ENCODE results near the gene SHC3. TPM values are rescaled to one million over a fixed set of nuclear protein-coding genes. Genes with fewer than 3 reads are reported as not detected.

SHC3 gene
- total RNA-seq, 1 experiment from 2014 or later: 1.8 TPM

DNA sequence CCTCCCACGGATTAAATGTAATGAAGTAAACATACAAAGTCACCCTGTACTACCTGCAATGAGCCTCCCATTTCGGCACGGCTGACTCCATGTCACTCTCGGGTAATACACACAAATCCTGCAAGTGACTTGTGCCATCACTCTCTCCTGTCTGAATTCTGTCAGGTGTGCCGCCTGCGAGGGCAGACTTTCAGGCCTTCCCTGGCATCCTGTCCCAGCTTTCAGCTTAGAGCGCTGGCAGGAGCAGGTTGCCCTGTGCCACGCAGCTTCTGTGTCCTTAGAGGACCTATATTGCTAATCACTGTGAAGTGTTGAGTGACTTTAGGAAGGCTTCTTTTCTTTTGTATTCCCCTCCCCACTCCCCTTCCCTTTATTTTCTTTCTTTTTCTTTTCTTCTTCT lies 213.1 kb downstream of the SHC3 start:
- no CpG with 5 or more reads among the region's 8 CpGs for WGBS (ENCODE audit: extremely low coverage, insufficient read length, low lambda C conversion rate)
- peaks cover 5% of the 10 kb centered on the region for H3K27me3 Mint-ChIP-seq (ENCODE audit: low read depth)

More for the DNA sequence above, 213.1 kb downstream of the SHC3 start:
- Histone ChIP-seq H2AFZ (ENCODE audit: low read length) (no peak overlapping the region), H3K4ac (ENCODE audit: low read depth, low read length) (no peak overlapping the region), H3K4me1 (ENCODE audit: insufficient read depth, low read length) (no peaks in the 10 kb centered on the region), H2BK120ac (ENCODE audit: low read depth, low read length, poor library complexity, severe bottlenecking) (no peak overlapping the region), H4K91ac (ENCODE audit: insufficient read length, low read depth, low read length) (no peak overlapping the region), H3K79me1 (ENCODE audit: insufficient read depth, low read depth, low read length, poor library complexity, severe bottlenecking) (no peaks in the 10 kb centered on the region), H2BK12ac (ENCODE audit: insufficient read length, low read depth, low read length) (no peak overlapping the region), H3K23ac (ENCODE audit: insufficient read length, low read depth, low read length) (no peak overlapping the region), H2AK5ac (ENCODE audit: insufficient read length, low read length) (no peak overlapping the region), H3K9ac (ENCODE audit: extremely low read depth, insufficient read length, low read length) (no peak overlapping the region), H3K79me2 (ENCODE audit: insufficient read depth, low read length) (no peaks in the 10 kb centered on the region), H3K14ac (ENCODE audit: insufficient read depth, low read length) (no peak overlapping the region), H3T11ph (ENCODE audit: low read length) (no peak overlapping the region), H3K27ac (ENCODE audit: insufficient read length, low read depth, low read length) (no peak overlapping the region), H4K5ac (ENCODE audit: insufficient read length, low read depth, low read length) (no peak overlapping the region), H3K4me2 (ENCODE audit: insufficient read depth, insufficient read length, low read length) (no peak overlapping the region), H3K9me3 (ENCODE audit: control insufficient read depth, low read depth, low read length) (no peaks in the 10 kb centered on the region), H4K8ac (replicated peaks; ENCODE audit: insufficient read length, low read depth, low read length) (no peak overlapping the region), H2BK20ac (ENCODE audit: low read depth, low read length, poor library complexity, severe bottlenecking) (no peak overlapping the region), H2BK15ac (ENCODE audit: low read depth, low read length) (no peak overlapping the region), H3K56ac (ENCODE audit: insufficient read length, low read depth, low read length) (no peak overlapping the region), H3K27me3 (ENCODE audit: insufficient read depth, low read length) (no peaks in the 10 kb centered on the region), H3K23me2 (ENCODE audit: insufficient read length, low read depth, low read length, poor library complexity, severe bottlenecking) (no peaks in the 10 kb centered on the region), H3K18ac (ENCODE audit: insufficient read length, low read depth, low read length) (no peak overlapping the region), H4K20me1 (ENCODE audit: control insufficient read depth, insufficient read depth, insufficient read length) (no peaks in the 10 kb centered on the region), H2BK5ac (ENCODE audit: insufficient read length, low read length) (no peak overlapping the region)
- H3K9me3 Mint-ChIP-seq: no peaks in the 10 kb centered on the region
- DNase-seq: no peak
- H3K27ac Mint-ChIP-seq: no peak overlapping the region
- no peaks in the 10 kb centered on the region for H3K36me3 Mint-ChIP-seq (ENCODE audit: insufficient read depth in 1 of 3, low read depth in 3 of 3)
- TF ChIP-seq, protein P1, sequence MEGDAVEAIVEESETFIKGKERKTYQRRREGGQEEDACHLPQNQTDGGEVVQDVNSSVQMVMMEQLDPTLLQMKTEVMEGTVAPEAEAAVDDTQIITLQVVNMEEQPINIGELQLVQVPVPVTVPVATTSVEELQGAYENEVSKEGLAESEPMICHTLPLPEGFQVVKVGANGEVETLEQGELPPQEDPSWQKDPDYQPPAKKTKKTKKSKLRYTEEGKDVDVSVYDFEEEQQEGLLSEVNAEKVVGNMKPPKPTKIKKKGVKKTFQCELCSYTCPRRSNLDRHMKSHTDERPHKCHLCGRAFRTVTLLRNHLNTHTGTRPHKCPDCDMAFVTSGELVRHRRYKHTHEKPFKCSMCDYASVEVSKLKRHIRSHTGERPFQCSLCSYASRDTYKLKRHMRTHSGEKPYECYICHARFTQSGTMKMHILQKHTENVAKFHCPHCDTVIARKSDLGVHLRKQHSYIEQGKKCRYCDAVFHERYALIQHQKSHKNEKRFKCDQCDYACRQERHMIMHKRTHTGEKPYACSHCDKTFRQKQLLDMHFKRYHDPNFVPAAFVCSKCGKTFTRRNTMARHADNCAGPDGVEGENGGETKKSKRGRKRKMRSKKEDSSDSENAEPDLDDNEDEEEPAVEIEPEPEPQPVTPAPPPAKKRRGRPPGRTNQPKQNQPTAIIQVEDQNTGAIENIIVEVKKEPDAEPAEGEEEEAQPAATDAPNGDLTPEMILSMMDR (conservative IDR thresholded peaks at IDR 0.05): no peak
- no peak overlapping the region for H3K4me3 Mint-ChIP-seq
- H3K4me1 Mint-ChIP-seq: peaks cover 13% of the 10 kb centered on the region in 2 experiments

Data from H9 (cell line).